RWPE2 (cell line): ENCODE data around the gene APOC4.
A peak's percentile ranks its signal among the peaks of the same experiment; 100 is the strongest.

Experiments used
- ATAC-seq: fragments of 200-7000 bp; cut with Tn5 transposase; 3 replicates; pipeline ENCODE4 v1.9.1; 2021; ENCODE audit warnings: low read depth
- DNase-seq: peaks from one replicate; pipeline ENCODE4 v3.0.0-alpha.2; 2020; ENCODE audit warnings: low spot score
- H3K27ac ChIP-seq: fragments of 450-650 bp; 2 replicates; pipeline ENCODE4 v1.5.1; 2017; ENCODE audit warnings: mild to moderate bottlenecking; ENCODE audit not compliant: poor library complexity, severe bottlenecking
- H3K27me3 ChIP-seq: fragments of 250-450 bp; sonication (Bioruptor Pico); 2 replicates; pipeline ENCODE4 v1.5.1; 2021; ENCODE audit warnings: mild to moderate bottlenecking, moderate library complexity; ENCODE audit not compliant: insufficient read depth, poor library complexity, severe bottlenecking
- H3K36me3 ChIP-seq: fragments of 250-450 bp; sonication (Bioruptor Pico); 2 replicates; pipeline ENCODE4 v1.5.1; 2020; ENCODE audit warnings: low read depth, mild to moderate bottlenecking, moderate library complexity
- H3K4me1 ChIP-seq: fragments of 250-450 bp; sonication (Bioruptor Pico); 2 replicates; pipeline ENCODE4 v1.5.1; 2021; ENCODE audit warnings: mild to moderate bottlenecking, moderate library complexity; ENCODE audit not compliant: insufficient read depth, poor library complexity, severe bottlenecking
- H3K4me3 ChIP-seq: fragments of 250-450 bp; sonication (Bioruptor Pico); 2 replicates; pipeline ENCODE4 v1.5.1; 2021; ENCODE audit warnings: mild to moderate bottlenecking, moderate library complexity; ENCODE audit not compliant: severe bottlenecking
- H3K9me3 ChIP-seq: fragments of 250-450 bp; sonication (Bioruptor Pico); 2 replicates; pipeline ENCODE4 v1.5.1; 2021; ENCODE audit warnings: mild to moderate bottlenecking, moderate library complexity; ENCODE audit not compliant: severe bottlenecking
- TF ChIP-seq, protein P1 (sequence below): fragments of 450-650 bp; IDR thresholded peaks from one replicate; pipeline ENCODE4 v1.5.1; 2017; ENCODE audit warnings: mild to moderate bottlenecking, moderate library complexity; ENCODE audit not compliant: poor library complexity, severe bottlenecking

The APOC4 gene

DNA sequence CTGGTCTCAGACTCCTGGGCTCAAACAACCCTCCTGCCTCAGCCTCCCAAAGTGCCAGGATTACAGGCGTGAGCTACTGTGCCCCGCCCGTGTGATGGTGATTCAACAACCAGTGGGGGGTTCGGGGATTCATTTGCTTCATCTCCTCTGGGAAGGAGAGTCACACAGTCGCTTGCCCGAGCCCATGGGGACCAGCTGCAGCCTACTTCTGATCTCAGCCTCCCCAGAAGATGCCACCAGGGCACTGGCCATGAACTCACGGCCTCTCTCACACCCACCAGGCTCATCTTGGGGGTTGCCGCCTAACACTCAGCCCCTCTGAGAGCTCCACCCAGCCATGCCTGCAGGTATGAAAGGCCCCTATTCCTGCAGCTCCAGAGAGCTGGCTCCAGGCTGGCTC is 44.2 kb upstream of the APOC4 start:
- H3K9me3 ChIP-seq: no peaks in the 10 kb centered on the region
- TF ChIP-seq, protein P1, sequence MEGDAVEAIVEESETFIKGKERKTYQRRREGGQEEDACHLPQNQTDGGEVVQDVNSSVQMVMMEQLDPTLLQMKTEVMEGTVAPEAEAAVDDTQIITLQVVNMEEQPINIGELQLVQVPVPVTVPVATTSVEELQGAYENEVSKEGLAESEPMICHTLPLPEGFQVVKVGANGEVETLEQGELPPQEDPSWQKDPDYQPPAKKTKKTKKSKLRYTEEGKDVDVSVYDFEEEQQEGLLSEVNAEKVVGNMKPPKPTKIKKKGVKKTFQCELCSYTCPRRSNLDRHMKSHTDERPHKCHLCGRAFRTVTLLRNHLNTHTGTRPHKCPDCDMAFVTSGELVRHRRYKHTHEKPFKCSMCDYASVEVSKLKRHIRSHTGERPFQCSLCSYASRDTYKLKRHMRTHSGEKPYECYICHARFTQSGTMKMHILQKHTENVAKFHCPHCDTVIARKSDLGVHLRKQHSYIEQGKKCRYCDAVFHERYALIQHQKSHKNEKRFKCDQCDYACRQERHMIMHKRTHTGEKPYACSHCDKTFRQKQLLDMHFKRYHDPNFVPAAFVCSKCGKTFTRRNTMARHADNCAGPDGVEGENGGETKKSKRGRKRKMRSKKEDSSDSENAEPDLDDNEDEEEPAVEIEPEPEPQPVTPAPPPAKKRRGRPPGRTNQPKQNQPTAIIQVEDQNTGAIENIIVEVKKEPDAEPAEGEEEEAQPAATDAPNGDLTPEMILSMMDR: no peak
- H3K4me3 ChIP-seq: no peak overlapping the region
- DNase-seq (no peak), ATAC-seq (no peak)
- H3K36me3 ChIP-seq: peaks cover 86% of the 10 kb centered on the region
- no peaks in the 10 kb centered on the region for H3K27me3 ChIP-seq
- no peak overlapping the region for H3K27ac ChIP-seq
- H3K4me1 ChIP-seq: no peaks in the 10 kb centered on the region

DNA sequence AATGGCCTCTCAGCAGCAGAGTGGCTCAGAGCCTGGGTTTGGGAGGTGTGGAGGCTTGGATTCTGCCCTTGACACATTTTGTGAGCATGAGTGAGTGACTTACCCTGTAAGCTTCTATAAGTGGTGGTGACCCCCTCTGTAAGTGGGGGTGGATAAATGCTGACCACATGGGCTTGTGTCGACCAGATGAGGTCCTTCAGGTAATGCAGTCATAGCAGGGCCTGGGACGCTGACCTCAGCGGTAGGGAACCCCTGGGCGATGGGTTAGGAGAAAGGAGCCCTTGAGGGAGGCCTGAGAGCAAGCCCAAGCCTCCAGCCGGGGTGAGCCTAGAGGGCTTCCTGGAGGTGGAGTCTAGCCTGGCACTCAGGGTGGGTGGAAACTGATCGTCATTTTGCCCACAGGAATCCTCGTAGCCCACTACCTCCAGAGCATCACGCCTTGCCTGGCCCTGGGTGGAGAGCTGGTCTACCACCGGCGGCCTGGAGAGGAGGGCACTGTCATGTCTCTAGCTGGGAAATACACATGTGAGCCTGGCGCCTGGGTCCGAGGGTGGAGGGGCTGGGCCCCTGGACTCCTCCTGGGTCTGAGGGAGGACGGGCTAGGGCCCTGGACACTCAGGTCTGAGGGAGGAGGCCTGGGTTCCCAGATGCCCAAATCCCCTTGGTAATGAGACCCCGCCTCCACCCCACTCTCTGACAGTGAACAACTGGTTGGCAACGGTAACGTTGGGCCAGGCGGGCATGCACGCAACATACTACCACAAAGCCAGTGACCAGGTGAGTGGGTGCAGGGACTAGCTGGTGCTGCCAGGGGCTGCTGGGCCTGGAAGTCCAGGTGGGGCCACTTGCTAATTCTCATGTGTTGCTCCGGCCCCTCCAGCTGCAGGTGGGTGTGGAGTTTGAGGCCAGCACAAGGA is 41.5 kb upstream of the APOC4 start:
- ATAC-seq: no peak
- no peaks in the 10 kb centered on the region for H3K27me3 ChIP-seq
- H3K4me3 ChIP-seq: no peak overlapping the region
- no peak for DNase-seq
- H3K4me1 ChIP-seq: no peaks in the 10 kb centered on the region
- no peak overlapping the region for H3K27ac ChIP-seq
- H3K9me3 ChIP-seq: no peaks in the 10 kb centered on the region
- peaks cover 63% of the 10 kb centered on the region for H3K36me3 ChIP-seq
- TF ChIP-seq, protein P1: no peak

DNA sequence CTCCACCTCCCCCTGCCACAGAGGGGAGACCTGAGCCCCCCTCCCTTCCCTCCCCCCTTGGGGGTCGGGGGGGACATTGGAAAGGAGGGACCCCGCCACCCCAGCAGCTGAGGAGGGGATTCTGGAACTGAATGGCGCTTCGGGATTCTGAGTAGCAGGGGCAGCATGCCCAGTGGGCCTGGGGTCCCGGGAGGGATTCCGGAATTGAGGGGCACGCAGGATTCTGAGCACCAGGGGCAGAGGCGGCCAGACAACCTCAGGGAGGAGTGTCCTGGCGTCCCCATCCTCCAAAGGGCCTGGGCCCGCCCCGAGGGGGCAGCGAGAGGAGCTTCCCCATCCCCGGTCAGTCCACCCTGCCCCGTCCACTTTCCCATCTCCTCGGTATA is 38.8 kb upstream of the APOC4 start:
- Histone ChIP-seq H3K27ac (no peak overlapping the region), H3K9me3 (no peaks in the 10 kb centered on the region), H3K4me3 (no peak overlapping the region), H3K27me3 (no peaks in the 10 kb centered on the region), H3K36me3 (peaks cover 42% of the 10 kb centered on the region), H3K4me1 (no peaks in the 10 kb centered on the region)
- TF ChIP-seq, protein P1: no peak
- ATAC-seq (no peak), DNase-seq (no peak)

DNA sequence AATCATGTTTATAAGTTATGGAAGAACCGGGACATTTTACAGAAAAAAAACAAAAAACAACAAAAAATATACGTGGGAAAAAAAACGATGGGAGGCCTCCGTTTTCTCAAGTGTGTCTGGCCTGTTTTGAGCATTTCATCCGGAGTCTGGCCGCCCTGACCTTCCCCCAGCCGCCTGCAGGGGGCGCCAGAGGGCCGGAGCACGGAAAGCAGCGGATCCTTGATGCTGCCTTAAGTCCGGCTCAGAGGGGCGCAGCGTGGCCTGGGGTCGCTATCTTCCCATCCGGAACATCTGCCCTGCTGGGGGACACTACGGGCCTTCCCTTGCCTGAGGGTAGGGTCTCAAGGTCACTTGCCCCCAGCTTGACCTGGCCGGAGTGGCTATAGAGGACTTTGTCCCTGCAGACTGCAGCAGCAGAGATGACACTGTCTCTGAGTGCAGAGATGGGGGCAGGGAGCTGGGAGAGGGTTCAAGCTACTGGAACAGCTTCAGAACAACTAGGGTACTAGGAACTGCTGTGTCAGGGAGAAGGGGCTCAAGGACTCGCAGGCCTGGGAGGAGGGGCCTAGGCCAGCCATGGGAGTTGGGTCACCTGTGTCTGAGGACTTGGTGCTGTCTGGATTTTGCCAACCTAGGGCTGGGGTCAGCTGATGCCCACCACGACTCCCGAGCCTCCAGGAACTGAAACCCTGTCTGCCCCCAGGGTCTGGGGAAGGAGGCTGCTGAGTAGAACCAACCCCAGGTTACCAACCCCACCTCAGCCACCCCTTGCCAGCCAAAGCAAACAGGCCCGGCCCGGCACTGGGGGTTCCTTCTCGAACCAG is 38.2 kb upstream of the APOC4 start:
- ATAC-seq (peak; percentile 18; the same call in 1 of the 3 replicates), DNase-seq (no peak)
- H3K27me3 ChIP-seq: no peaks in the 10 kb centered on the region
- no peaks in the 10 kb centered on the region for H3K4me1 ChIP-seq
- H3K36me3 ChIP-seq: peaks cover 39% of the 10 kb centered on the region
- no peaks in the 10 kb centered on the region for H3K9me3 ChIP-seq
- no peak overlapping the region for H3K4me3 ChIP-seq
- TF ChIP-seq, protein P1: peak; percentile 96
- H3K27ac ChIP-seq: no peak overlapping the region
